Thyroid gland (tissue), 4 donors: ENCODE results near the gene CIZ1. TPM values are rescaled to one million over a fixed set of nuclear protein-coding genes. Genes with fewer than 3 reads are reported as not detected.

Experiments used
- DNase-seq, 2 donors: peaks; one replicate each; pipeline ENCODE4 v3.0.0-alpha.2; 2019
- H3K27ac ChIP-seq, 3 donors: fragments of 200-600 bp; sonication (generic); 1 replicate in 2 of 3; 2 replicates in 1 of 3; pipeline ENCODE4 v1.5.1; 2016 to 2019; ENCODE audit warnings: mild to moderate bottlenecking in 1 of 3, moderate library complexity in 1 of 3
- H3K27me3 ChIP-seq: fragments of 200-600 bp; sonication (generic); one replicate; pipeline ENCODE4 v1.5.1; 2019
- H3K36me3 ChIP-seq, 2 donors: fragments of 200-600 bp; sonication (generic); one replicate each; pipeline ENCODE4 v1.5.1; 2016 to 2019
- H3K4me1 ChIP-seq, 2 donors: fragments of 200-600 bp; sonication (generic); one replicate each; pipeline ENCODE4 v1.5.1; 2017 to 2019
- H3K4me3 ChIP-seq, 3 donors: fragments of 200-600 bp; sonication (generic); replicated peaks in 1 of 3; 1 replicate in 2 of 3; 2 replicates in 1 of 3; pipeline ENCODE4 v1.5.1; 2016; ENCODE audit warnings: mild to moderate bottlenecking in 1 of 3
- H3K9me3 ChIP-seq: fragments of 200-600 bp; sonication (generic); one replicate; pipeline ENCODE4 v1.5.1; 2017
- POLR2A ChIP-seq, 2 donors: fragments of 450-650 bp; IDR thresholded peaks; one replicate each; pipeline ENCODE4 v1.6.1; 2017; ENCODE audit warnings: antibody characterized with exemption in 2 of 2, mild to moderate bottlenecking in 2 of 2, moderate library complexity in 1 of 2
- WGBS, 2 donors: methylation state at CpG; one replicate each; pipeline ENCODE4 v1.1.5; 2017; 5-methylcytosine and 5-hydroxymethylcytosine counted together
- intact Hi-C: fragments of 100-400 bp; cut with DNase I; formaldehyde crosslinking; loops from one replicate; pipeline ENCODE4 v1.15.1; 2023
- total RNA-seq, 4 donors: library from RNA; depleted of rRNA; stranded (reverse); fragments of >200 nt; gene quantifications; one replicate each; pipeline ENCODE4 v1.2.3, GENCODE V29; 2016
- TF ChIP-seq, protein P1 (sequence below), 6 experiments: fragments of 200-600 bp in 3 of 6; fragments of 450-650 bp in 3 of 6; sonication (generic) in 3 of 6; IDR thresholded peaks; one replicate each; pipeline ENCODE4 v1.5.1; 2016 to 2019; ENCODE audit warnings: antibody characterized with exemption in 6 of 6, mild to moderate bottlenecking in 2 of 6, inconsistent platforms in 1 of 6, moderate library complexity in 1 of 6

The CIZ1 gene
- total RNA-seq, 4 donors from 2014 or later, result 47.8 to 58.5 (median 52.7) TPM

DNA sequence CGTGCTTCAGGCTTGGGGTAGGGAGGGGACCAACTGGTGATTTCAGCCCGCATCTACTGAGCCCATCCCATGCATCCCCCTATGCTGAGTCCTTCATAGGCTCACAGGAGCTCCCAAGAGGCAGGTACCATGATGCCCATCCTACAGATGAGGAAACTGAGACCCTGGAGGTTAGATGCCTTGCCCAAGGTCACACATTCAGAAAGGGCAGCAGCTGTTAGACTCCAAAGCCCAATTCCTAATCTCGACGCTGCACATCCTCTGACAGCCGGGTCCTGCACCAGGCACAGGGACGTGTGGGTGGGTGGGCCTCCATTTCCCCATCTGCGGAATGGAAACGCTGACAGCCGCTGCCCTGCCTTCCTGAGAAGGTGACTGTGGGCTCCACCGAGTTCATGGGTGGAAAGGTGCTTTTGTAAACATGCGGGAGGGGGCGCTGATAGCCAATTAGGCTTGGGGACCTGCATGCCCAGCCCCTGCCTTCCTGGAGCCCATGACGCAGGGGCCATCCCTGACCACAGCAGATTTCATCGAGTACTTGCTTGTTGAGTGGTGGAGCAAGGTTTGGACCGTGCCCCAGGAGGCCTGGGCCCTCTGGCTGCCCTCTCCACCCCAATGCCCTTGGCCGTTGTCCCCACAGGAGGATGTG lies 14.0 kb upstream of the CIZ1 start:
- H3K27me3 ChIP-seq, result peaks cover 7% of the 10 kb centered on the region
- H3K27ac ChIP-seq, result no peak overlapping the region
- no peak overlapping the region for H3K4me3 ChIP-seq
- DNase-seq, result no peak
- no peaks in the 10 kb centered on the region for H3K36me3 ChIP-seq
- TF ChIP-seq, protein P1, sequence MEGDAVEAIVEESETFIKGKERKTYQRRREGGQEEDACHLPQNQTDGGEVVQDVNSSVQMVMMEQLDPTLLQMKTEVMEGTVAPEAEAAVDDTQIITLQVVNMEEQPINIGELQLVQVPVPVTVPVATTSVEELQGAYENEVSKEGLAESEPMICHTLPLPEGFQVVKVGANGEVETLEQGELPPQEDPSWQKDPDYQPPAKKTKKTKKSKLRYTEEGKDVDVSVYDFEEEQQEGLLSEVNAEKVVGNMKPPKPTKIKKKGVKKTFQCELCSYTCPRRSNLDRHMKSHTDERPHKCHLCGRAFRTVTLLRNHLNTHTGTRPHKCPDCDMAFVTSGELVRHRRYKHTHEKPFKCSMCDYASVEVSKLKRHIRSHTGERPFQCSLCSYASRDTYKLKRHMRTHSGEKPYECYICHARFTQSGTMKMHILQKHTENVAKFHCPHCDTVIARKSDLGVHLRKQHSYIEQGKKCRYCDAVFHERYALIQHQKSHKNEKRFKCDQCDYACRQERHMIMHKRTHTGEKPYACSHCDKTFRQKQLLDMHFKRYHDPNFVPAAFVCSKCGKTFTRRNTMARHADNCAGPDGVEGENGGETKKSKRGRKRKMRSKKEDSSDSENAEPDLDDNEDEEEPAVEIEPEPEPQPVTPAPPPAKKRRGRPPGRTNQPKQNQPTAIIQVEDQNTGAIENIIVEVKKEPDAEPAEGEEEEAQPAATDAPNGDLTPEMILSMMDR (IDR thresholded peaks at IDR 0.05), result no peak
- no peak for TF ChIP-seq POLR2A (IDR thresholded peaks at IDR 0.05)
- H3K9me3 ChIP-seq, result no peaks in the 10 kb centered on the region
- WGBS, 2 donors, result 72 to 85% methylated on average over 5 to 11 of the region's 16 CpGs
- peaks cover 0 to 12% of the 10 kb centered on the region in 2 donors for H3K4me1 ChIP-seq
- intact Hi-C loops, result no loop called here

DNA sequence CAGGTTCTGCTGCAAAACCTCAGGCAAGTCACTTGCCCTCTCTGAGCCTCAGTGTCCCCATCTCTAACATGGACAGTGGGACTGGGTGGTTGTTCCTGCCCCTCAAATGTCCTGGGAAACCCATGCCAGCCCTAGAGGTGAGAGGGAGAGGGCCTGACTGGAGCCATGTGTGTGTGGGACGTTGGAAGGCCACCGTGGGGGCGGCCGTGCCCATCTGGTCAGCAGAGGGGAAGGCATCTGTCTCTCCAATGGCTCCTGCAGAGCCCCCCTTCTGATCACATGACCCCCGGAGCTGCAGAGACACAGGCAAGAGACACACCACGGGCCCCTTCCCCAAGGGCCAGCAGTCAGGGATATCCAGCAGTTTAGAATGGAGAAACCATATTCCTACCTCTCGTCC lies 13.5 kb upstream of the CIZ1 start:
- Histone ChIP-seq H3K27ac (no peak overlapping the region), H3K4me1 (peaks cover 0 to 12% of the 10 kb centered on the region in 2 donors), H3K27me3 (peaks cover 7% of the 10 kb centered on the region), H3K4me3 (no peak overlapping the region), H3K9me3 (no peaks in the 10 kb centered on the region), H3K36me3 (no peaks in the 10 kb centered on the region)
- intact Hi-C loops, result no loop called here
- no peak for TF ChIP-seq POLR2A (IDR thresholded peaks at IDR 0.05)
- TF ChIP-seq, protein P1 (IDR thresholded peaks at IDR 0.05), result no peak
- no peak for DNase-seq
- 71 to 77% methylated on average over 4 to 5 of the region's 7 CpGs for WGBS, 2 donors

DNA sequence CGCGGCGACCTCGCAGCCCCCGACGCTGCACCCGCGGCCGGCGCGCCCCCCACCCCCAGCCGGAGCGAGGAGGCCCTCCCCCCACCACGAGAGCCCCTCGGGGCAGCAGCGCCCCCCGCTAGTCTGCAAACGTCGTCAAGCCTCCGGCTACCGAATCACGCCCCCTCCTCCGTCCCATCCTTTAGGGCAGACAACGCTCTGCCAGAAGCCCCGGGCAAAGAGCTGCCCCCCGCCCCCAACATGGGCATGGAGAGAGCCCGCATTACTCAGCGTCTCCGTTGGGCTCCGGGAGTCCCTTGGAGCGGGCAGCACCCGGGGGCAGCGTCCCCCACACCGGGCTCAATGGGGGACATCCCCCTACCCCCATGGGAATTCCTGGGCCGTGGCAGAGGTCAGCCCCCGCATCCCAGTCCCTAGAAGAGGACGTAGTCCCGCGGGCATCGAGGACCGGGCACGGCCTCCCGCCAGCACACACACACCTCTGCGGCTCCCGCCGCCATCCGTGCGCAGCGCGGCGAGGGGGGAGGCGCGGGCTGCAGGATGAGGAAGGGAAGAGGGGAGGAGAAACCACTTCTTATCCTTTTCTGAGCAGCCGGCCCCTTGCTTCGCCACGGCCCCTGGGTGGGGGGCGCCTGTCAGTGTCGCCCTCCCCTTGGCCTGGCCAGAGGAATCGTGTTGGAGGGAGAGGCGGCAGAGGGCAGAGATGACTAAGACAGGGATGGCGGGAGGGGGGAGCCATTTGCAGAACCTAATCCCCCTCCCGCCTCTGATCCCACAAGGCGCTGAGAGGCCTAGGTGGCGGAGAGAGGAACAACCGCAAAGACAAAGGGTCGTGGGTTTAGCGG lies 12.6 kb upstream of the CIZ1 start:
- H3K4me1 ChIP-seq, result peaks cover 0 to 12% of the 10 kb centered on the region in 2 donors

DNA sequence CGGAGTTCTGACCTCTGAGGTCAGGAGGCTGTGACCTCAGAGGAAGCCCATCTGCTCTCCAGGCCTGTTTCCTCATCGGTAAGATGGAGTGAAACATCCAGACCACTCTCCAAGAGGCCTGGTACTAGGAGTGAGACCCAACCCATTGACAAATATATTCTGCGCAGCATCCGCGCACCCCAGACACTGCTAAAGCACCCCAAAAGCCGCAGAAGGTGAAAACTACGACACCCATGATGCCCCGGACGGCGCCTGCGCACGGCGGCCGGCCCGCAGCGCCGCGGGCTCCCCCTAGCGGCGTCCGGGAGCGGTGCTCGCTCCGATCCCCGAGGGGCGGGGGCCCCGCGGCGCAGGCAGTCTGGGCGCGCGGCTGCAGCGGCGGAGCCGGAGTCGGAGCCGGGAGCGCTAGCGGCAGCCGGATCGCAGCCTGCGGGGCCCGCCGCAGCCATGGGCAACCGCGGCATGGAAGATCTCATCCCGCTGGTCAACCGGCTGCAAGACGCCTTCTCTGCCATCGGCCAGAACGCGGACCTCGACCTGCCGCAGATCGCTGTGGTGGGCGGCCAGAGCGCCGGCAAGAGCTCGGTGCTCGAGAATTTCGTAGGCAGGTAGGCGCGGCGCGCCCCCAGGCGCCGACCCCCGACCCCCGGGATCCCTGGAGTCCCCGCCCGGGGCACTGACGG lies 11.8 kb upstream of the CIZ1 start, which contains the start of gene DNM1:
TSS of gene DNM1 (plus strand) at position 356 of the 683 bp plus-strand sequence. CDS start at position 448, 92 bp downstream.
- Histone ChIP-seq H3K36me3 (no peaks in the 10 kb centered on the region), H3K27me3 (peaks cover 7% of the 10 kb centered on the region), H3K9me3 (no peaks in the 10 kb centered on the region), H3K4me1 (peaks cover 0 to 12% of the 10 kb centered on the region in 2 donors), H3K4me3 (peak within 1 kb of the TSS in 2 of 3 donors; percentile 37 to 60), H3K27ac (peak within 1 kb of the TSS in 2 of 3 donors; percentile 17 to 24)
- 4 to 8% methylated on average over 2 to 3 of the region's 72 CpGs for WGBS, 2 donors
- peak; percentile 46 to 60 for DNase-seq
- TF ChIP-seq, protein P1 (IDR thresholded peaks at IDR 0.05), result peak in 5 of 6 experiments; percentile 42 to 100 (median 95)
- peak in 1 of 2 donors; percentile 29 for TF ChIP-seq POLR2A (IDR thresholded peaks at IDR 0.05)
- intact Hi-C loops, result no loop called here

More for the DNA sequence above, 12.6 kb upstream of the CIZ1 start:
- H3K27ac ChIP-seq, result peak overlapping the region in 2 of 3 donors; percentile 17 to 24
- TF ChIP-seq, protein P1 (IDR thresholded peaks at IDR 0.05), result no peak
- TF ChIP-seq POLR2A (IDR thresholded peaks at IDR 0.05), result no peak
- 2 to 3% methylated on average over 21 to 27 of the region's 67 CpGs for WGBS, 2 donors
- peaks cover 7% of the 10 kb centered on the region for H3K27me3 ChIP-seq
- intact Hi-C loops, result no loop called here
- no peaks in the 10 kb centered on the region for H3K36me3 ChIP-seq
- no peaks in the 10 kb centered on the region for H3K9me3 ChIP-seq
- no peak for DNase-seq
- H3K4me3 ChIP-seq, result peak overlapping the region in 2 of 3 donors; percentile 37 to 60
